Measurements from ENCODE around the gene ZDHHC24. TPM values are rescaled to one million over a fixed set of nuclear protein-coding genes. Genes with fewer than 3 reads are reported as not detected.
A peak's percentile ranks its signal among the peaks of the same experiment; 100 is the strongest.

Gene ZDHHC24
- total RNA-seq, 4 donors from 2014 or later: 5.9 to 12.1 (median 10.4) TPM

DNA sequence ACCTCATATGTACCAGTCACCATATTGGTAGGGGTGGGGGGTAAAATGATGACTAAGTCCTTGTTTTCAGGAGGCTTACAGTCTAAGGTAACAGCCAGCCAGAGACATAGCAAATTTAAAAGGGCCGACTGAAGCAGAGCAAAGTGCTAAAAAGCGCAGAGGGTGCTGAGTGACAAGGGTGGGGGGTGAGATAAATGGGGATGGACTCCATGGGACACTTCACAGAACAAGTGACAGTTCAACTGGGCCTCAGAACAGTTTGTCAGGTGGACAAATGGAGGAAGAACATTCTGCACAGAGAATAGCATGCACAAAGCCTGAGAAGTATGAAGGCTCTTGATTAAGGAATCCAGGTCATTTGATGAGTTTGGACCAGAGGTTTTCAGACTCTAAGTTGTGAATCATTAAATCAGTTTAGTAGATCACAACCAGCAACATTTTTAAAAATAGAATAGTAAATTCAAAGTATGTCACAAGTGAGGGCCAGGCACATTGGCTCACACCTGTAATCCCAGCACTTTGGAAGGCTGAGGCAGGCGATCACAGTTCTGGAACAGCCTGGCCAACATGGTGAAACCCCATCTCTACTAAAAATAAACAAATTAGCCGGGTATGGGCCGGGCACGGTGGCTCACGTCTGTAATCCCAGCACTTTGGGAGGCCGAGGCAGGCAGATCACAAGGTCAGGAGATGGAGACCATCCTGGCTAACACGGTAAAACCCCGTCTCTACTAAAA lies 21.4 kb downstream of the ZDHHC24 start:
- WGBS, 2 donors (ENCODE audit: low coverage in 1 of 2): 79% methylated on average over 10 of the region's 10 CpGs; no CpG with 5 or more reads in 1 of the 2 donors
- TF ChIP-seq POLR2A (IDR thresholded peaks at IDR 0.05) (no peak), POLR2AphosphoS5 (IDR thresholded peaks at IDR 0.05) (no peak), EP300 (IDR thresholded peaks at IDR 0.05) (no peak)
- TF ChIP-seq, protein P1, sequence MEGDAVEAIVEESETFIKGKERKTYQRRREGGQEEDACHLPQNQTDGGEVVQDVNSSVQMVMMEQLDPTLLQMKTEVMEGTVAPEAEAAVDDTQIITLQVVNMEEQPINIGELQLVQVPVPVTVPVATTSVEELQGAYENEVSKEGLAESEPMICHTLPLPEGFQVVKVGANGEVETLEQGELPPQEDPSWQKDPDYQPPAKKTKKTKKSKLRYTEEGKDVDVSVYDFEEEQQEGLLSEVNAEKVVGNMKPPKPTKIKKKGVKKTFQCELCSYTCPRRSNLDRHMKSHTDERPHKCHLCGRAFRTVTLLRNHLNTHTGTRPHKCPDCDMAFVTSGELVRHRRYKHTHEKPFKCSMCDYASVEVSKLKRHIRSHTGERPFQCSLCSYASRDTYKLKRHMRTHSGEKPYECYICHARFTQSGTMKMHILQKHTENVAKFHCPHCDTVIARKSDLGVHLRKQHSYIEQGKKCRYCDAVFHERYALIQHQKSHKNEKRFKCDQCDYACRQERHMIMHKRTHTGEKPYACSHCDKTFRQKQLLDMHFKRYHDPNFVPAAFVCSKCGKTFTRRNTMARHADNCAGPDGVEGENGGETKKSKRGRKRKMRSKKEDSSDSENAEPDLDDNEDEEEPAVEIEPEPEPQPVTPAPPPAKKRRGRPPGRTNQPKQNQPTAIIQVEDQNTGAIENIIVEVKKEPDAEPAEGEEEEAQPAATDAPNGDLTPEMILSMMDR (IDR thresholded peaks at IDR 0.05): no peak
- no peaks in the 10 kb centered on the region for H3K9me3 ChIP-seq
- peaks cover 0 to 83% of the 10 kb centered on the region in 2 donors for H3K36me3 ChIP-seq
- no peaks in the 10 kb centered on the region for H3K27me3 ChIP-seq
- no peak overlapping the region for H3K27ac ChIP-seq
- no peaks in the 10 kb centered on the region for H3K4me1 ChIP-seq
- no peak overlapping the region for H3K4me3 ChIP-seq
- no peak for ATAC-seq

DNA sequence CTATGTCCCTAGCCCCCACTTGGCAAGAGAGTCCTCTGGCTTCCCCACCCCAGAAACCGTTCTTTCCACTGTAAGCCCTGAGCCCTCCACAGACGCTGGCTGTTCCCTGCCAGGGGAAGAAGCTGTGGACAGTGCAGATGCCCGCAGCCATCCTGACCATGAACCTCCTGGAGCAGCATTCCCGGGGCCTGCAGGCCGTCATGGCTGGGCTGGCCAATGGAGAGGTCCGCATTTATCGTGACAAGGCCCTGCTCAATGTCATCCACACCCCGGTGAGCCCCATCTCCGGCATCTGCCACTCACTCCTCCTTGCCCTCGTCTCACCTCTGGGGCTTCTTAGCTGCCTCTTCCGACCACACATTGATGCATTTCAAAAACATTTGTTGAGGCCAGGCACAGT lies 22.2 kb downstream of the ZDHHC24 start:
- Histone ChIP-seq H3K4me3 (no peak overlapping the region), H3K36me3 (peaks cover 0 to 83% of the 10 kb centered on the region in 2 donors), H3K4me1 (no peaks in the 10 kb centered on the region), H3K9me3 (no peaks in the 10 kb centered on the region), H3K27ac (no peak overlapping the region), H3K27me3 (no peaks in the 10 kb centered on the region)
- no peak for ATAC-seq
- WGBS, 2 donors (ENCODE audit: low coverage in 1 of 2): 74% methylated on average over 8 of the region's 11 CpGs; no CpG with 5 or more reads in 1 of the 2 donors
- TF ChIP-seq POLR2A (IDR thresholded peaks at IDR 0.05) (no peak), POLR2AphosphoS5 (IDR thresholded peaks at IDR 0.05) (no peak), EP300 (IDR thresholded peaks at IDR 0.05) (no peak)
- TF ChIP-seq, protein P1 (IDR thresholded peaks at IDR 0.05): no peak

DNA sequence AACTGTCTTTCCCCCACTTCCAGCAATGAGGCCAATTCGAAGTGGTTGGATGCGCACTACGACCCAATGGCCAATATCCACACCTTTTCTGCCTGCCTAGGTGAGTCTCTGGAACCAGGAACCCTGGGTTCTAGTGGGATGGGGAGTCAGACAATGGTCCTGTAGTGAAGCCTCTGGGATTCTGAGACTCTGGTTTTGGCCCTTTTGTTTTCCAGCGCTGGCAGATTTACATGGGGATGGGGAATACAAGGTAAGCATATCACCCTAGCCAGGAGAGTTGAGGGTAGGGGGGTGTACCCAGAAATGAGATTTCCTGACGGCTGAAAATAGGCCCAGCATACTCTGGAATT lies 34.9 kb downstream of the ZDHHC24 start:
- Histone ChIP-seq H3K4me3 (peak overlapping the region; percentile 83 to 87), H3K27me3 (no peaks in the 10 kb centered on the region), H3K27ac (peak overlapping the region; percentile 1 to 74 (median 53)), H3K4me1 (peaks cover 0 to 22% (median 7%) of the 10 kb centered on the region in 3 donors), H3K36me3 (peaks cover 0 to 43% of the 10 kb centered on the region in 2 donors), H3K9me3 (no peaks in the 10 kb centered on the region)
- TF ChIP-seq POLR2A (IDR thresholded peaks at IDR 0.05): no peak
- TF ChIP-seq POLR2AphosphoS5 (IDR thresholded peaks at IDR 0.05): no peak
- TF ChIP-seq EP300 (IDR thresholded peaks at IDR 0.05): no peak
- TF ChIP-seq, protein P1 (IDR thresholded peaks at IDR 0.05): no peak
- WGBS, 2 donors (ENCODE audit: low coverage in 1 of 2): 0 to 6% methylated on average over 1 to 5 of the region's 5 CpGs
- no peak for ATAC-seq

DNA sequence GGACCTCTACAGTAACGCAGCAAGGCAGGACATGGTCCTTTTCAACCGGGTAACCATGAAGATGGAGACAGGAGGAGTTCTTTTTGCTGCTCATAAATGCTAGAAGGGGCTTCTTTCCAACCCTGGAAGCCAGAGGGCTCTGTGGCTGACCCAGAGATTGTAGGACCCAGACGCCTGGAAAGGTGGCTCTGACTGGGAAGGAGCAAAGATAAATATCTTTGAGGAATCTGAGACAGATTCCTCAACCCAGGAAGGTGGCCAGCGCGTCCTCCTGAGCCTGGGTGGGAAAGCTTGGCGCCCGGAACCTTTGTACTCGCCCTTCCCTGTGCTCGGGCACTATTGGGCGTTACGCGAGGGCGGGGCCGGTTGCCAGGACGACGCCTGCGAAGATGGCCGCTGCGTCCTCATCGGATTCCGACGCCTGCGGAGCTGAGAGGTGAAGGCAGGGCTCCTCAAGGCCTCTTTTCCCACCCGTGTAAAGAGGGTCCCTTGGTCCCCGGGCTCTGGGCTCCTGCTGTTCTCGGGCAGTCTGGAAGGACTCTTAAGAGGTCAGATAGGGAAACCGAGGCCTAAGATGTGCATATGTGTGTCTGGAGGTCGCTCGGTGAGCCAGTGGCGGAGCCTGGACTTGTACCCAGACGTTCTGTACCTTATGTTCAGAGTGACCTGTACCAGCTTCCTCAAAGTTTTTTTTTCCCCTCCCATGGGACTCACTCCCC lies 35.4 kb downstream of the ZDHHC24 start, which contains the start of gene BBS1:
Gene BBS1 (plus strand): TSS at position 365 of the 719 bp plus-strand sequence. CDS start 25 bp downstream, at position 390.
- Histone ChIP-seq H3K36me3 (peaks cover 0 to 38% of the 10 kb centered on the region in 2 donors), H3K4me1 (peaks cover 0 to 22% (median 7%) of the 10 kb centered on the region in 3 donors), H3K27ac (peak within 1 kb of the TSS; percentile 1 to 74 (median 53)), H3K9me3 (no peaks in the 10 kb centered on the region), H3K27me3 (no peaks in the 10 kb centered on the region), H3K4me3 (peak within 1 kb of the TSS; percentile 83 to 87)
- WGBS, 2 donors (ENCODE audit: low coverage in 1 of 2): 0% methylated on average over 2 to 6 of the region's 31 CpGs
- peak; percentile 96 for ATAC-seq
- TF ChIP-seq POLR2AphosphoS5 (IDR thresholded peaks at IDR 0.05): peak; percentile 71
- no peak for TF ChIP-seq EP300 (IDR thresholded peaks at IDR 0.05)
- peak in 1 of 2 donors; percentile 49 for TF ChIP-seq POLR2A (IDR thresholded peaks at IDR 0.05)
- TF ChIP-seq, protein P1 (IDR thresholded peaks at IDR 0.05): peak in 1 of 4 experiments; percentile 22

Measured in gastroesophageal sphincter (tissue), 4 donors.